ENCODE measurements around the gene MZT2A. TPM values are rescaled to one million over a fixed set of nuclear protein-coding genes. Genes with fewer than 3 reads are reported as not detected.
"Not testable (repeated sequence)": the region's sequence is repeated elsewhere in the genome, so short reads cannot be mapped to it uniquely, and the experiment has no call there.

MZT2A gene
- total RNA-seq, 2 donors from 2014 or later, result 74.9 to 84.4 TPM

- H3K27ac ChIP-seq; H3K9me3 ChIP-seq; H3K4me3 ChIP-seq; H3K27me3 ChIP-seq; H3K4me1 ChIP-seq; DNase-seq (ENCODE audit: low spot score): not testable (repeated sequence)
- peaks cover 44% of the 10 kb centered on the region for H3K36me3 ChIP-seq
Measured at GRCh38 chr2:131511291-131511968, 19.2 kb upstream of the MZT2A start.

GRCh38 chr2:131509615-131510014 lies 17.4 kb upstream of the MZT2A start:
- Histone ChIP-seq H3K4me3 (no peak overlapping the region), H3K9me3 (no peaks in the 10 kb centered on the region), H3K27me3 (no peaks in the 10 kb centered on the region), H3K36me3 (peaks cover 62% of the 10 kb centered on the region), H3K4me1 (no peaks in the 10 kb centered on the region), H3K27ac (no peak overlapping the region)
- no peak for TF ChIP-seq CTCF (IDR thresholded peaks at IDR 0.05)
- DNase-seq (ENCODE audit: low spot score), result no peak

GRCh38 chr2:131504082-131504750 lies 12.0 kb upstream of the MZT2A start:
- not testable (repeated sequence) for DNase-seq (ENCODE audit: low spot score); H3K27me3 ChIP-seq

GRCh38 chr2:131503587-131503986 lies 11.4 kb upstream of the MZT2A start:
- DNase-seq (ENCODE audit: low spot score); H3K27ac ChIP-seq; H3K9me3 ChIP-seq; H3K27me3 ChIP-seq; H3K4me3 ChIP-seq; H3K4me1 ChIP-seq: not testable (repeated sequence)
- peaks cover 82% of the 10 kb centered on the region for H3K36me3 ChIP-seq

More at GRCh38 chr2:131504082-131504750, 12.0 kb upstream of the MZT2A start:
- not testable (repeated sequence) for H3K4me1 ChIP-seq, H3K9me3 ChIP-seq, H3K27ac ChIP-seq, H3K4me3 ChIP-seq
- H3K36me3 ChIP-seq, result peaks cover 87% of the 10 kb centered on the region

- peaks cover 33% of the 10 kb centered on the region for H3K36me3 ChIP-seq
- DNase-seq (ENCODE audit: low spot score), result not testable (repeated sequence)
- peak overlapping the region in 1 of 2 donors; percentile 51 for H3K27ac ChIP-seq
Measured at GRCh38 chr2:131498321-131498973, 6.2 kb upstream of the MZT2A start.

GRCh38 chr2:131495506-131495905 lies 3.3 kb upstream of the MZT2A start:
- not testable (repeated sequence) for H3K9me3 ChIP-seq; H3K27me3 ChIP-seq; DNase-seq (ENCODE audit: low spot score); H3K27ac ChIP-seq; H3K4me3 ChIP-seq
- H3K4me1 ChIP-seq, result peaks cover 0 to 22% of the 10 kb centered on the region in 2 donors
- peaks cover 12% of the 10 kb centered on the region for H3K36me3 ChIP-seq

More at GRCh38 chr2:131498321-131498973, 6.2 kb upstream of the MZT2A start:
- peaks cover 0 to 13% of the 10 kb centered on the region in 2 donors for H3K4me1 ChIP-seq
- H3K27me3 ChIP-seq, H3K4me3 ChIP-seq, H3K9me3 ChIP-seq: not testable (repeated sequence)

GRCh38 chr2:131493199-131493968 lies 1.2 kb upstream of the MZT2A start:
- H3K4me3 ChIP-seq, result peak overlapping the region; percentile 80 to 83
- H3K4me1 ChIP-seq, result peaks cover 0 to 26% of the 10 kb centered on the region in 2 donors
- no peak for DNase-seq (ENCODE audit: low spot score)
- TF ChIP-seq CTCF (IDR thresholded peaks at IDR 0.05), result no peak
- H3K27ac ChIP-seq, result peak overlapping the region; percentile 89 to 91
- H3K36me3 ChIP-seq, result no peaks in the 10 kb centered on the region
- H3K27me3 ChIP-seq, result no peaks in the 10 kb centered on the region
- H3K9me3 ChIP-seq, result no peaks in the 10 kb centered on the region

Data from right atrium auricular region (tissue), 2 donors.